ENCODE data around the gene LRR1.
"Not testable (repeated sequence)": the region's sequence is repeated elsewhere in the genome, so short reads cannot be mapped to it uniquely, and the experiment has no call there.

The LRR1 gene

GRCh38 chr14:49598485-49599300 lies at the start of gene LRR1:
Gene LRR1, plus strand, starts transcription at chr14:49598940. Its CDS starts 81 bp downstream, at chr14:49599021.
- no peak for FAIRE-seq

- FAIRE-seq, result no peak
Measured at GRCh38 chr14:49549446-49549845, 49.3 kb upstream of the LRR1 start.

- no peak for FAIRE-seq
Measured at GRCh38 chr14:49549881-49550280, 48.9 kb upstream of the LRR1 start.

- FAIRE-seq, result peak; percentile 25
Measured at GRCh38 chr14:49550286-49551184, 48.2 kb upstream of the LRR1 start.

- no peak for FAIRE-seq
Measured at GRCh38 chr14:49551569-49551968, 47.2 kb upstream of the LRR1 start.

GRCh38 chr14:49553106-49553505 lies 45.6 kb upstream of the LRR1 start:
- no peak for FAIRE-seq

- no peak for FAIRE-seq
Measured at GRCh38 chr14:49553892-49554291, 44.8 kb upstream of the LRR1 start.

GRCh38 chr14:49559979-49560768 lies 38.6 kb upstream of the LRR1 start:
- no peak for FAIRE-seq

GRCh38 chr14:49566714-49567113 lies 32.0 kb upstream of the LRR1 start:
- no peak for FAIRE-seq

- FAIRE-seq, result no peak
Measured at GRCh38 chr14:49569281-49569680, 29.5 kb upstream of the LRR1 start.

- FAIRE-seq, result no peak
Measured at GRCh38 chr14:49574038-49574437, 24.7 kb upstream of the LRR1 start.

GRCh38 chr14:49578141-49578540 lies 20.6 kb upstream of the LRR1 start:
- FAIRE-seq, result no peak

- no peak for FAIRE-seq
Measured at GRCh38 chr14:49579841-49580240, 18.9 kb upstream of the LRR1 start.

GRCh38 chr14:49581209-49582112 lies 17.3 kb upstream of the LRR1 start:
- no peak for FAIRE-seq

GRCh38 chr14:49582113-49582977 lies 16.4 kb upstream of the LRR1 start:
- FAIRE-seq, result no peak

- no peak for FAIRE-seq
Measured at GRCh38 chr14:49583629-49584028, 15.1 kb upstream of the LRR1 start.

GRCh38 chr14:49584058-49584457 lies 14.7 kb upstream of the LRR1 start:
- FAIRE-seq, result no peak

- FAIRE-seq, result not testable (repeated sequence)
Measured at GRCh38 chr14:49584981-49585640, 13.6 kb upstream of the LRR1 start.

- no peak for FAIRE-seq
Measured at GRCh38 chr14:49585803-49586672, 12.7 kb upstream of the LRR1 start, which contains the start of gene RPS29. Gene RPS29, minus strand, starts transcription at chr14:49586380. Its CDS starts 34 bp downstream, at chr14:49586346.

Measured in G401.6 (cell line).